Left forelimb (tissue), 1 donor: ENCODE data around the gene JAG2.

Source experiments
- DNase-seq: peaks from one replicate; pipeline ENCODE4 v3.0.0-alpha.2; 2018; ENCODE audit warnings: low spot score

JAG2 gene

DNA sequence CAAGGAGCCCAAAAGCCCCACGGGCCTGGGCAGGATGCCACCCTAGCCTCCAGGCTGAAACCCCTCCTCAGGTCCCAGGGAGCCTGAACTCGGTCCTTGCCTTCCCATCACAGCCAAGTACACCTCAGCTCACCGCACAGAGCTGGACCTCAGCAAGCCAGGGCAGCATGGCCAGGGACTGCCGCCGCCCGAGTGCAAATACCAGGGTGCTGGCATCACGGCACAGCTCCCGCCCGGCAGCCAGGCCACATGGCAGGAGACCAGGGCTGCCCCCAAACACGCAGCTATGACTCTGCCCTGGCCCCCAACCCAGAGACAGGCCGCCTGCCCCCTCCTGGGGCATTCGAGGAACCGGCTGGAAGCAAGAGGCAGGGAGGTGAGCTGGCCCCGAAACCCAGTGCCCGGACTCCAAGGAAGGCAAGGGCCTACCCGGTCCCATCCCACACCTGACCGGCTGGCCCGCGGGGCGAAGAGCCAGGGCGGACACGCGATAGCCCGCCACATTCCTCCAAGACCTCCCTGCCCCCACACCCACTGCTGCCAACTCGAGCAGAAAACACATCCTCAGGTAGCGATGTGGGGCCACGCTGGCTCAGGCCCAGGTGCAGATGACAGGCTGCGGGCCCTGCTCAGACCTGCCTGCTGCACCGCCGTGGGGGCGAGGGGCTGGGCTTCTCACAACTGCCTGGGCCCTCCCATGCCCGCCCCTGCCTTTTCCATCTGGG lies 2.7 kb downstream of the JAG2 start:
- no peak for DNase-seq

DNA sequence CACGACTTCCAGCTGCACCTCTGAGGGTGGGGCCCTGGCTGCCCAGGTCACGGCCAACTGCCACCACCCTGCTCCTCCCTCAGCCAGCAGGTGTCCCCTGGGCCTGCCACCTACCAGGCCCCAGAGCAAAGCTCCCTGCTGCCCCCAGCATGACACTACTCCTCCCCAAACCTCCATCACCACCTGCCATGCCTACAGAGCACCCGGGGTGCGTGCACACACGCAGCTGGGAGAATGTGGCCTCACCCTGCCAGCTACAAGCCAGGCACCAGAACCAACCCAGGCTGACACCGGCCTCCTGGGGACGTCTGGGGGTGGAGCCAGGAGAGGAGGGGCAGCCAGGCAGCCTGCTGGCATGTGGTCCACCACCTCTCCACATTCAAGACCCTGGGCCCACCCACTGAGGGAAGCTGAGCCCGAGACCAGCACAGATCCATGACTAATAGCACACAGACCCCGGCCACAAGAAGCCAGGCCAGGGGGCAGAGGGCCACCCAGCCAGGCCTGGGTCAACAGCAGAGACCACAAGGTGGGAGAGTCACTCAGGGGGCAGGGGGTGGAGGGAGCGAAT lies 3.4 kb downstream of the JAG2 start:
- DNase-seq = no peak

DNA sequence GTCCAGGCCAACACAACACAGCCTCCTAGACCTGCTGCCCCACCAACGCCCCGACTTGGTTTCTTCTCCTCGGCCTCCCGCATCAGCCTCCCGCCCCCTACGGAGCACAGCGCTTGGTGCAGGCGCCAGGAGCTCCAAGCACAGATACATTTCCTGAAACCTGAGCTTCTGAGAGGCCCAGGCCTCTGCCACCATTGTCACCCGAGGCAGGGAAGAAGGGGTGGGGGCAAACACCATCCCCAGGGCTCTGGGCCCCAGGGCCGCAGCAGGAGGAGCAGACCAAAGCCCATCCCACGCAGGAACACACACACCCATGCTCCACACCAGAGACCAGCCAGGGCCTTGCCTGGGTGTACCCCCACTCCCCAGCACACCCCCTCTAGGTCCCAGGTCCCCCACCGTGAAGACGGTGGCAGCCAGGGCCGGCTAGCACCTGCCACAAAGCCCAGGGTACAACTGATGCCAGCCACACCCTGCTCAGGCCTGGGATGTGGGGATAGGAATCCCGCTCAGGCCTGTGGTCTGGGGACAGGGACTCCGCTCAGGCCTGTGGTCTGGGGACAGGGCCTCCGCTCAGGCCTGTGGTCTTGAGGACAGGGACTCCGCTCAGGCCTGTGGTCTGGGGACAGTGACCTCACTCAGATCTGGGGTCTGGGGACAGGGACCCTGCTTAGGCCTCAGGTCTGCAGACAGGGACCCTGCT lies 5.4 kb downstream of the JAG2 start:
- DNase-seq = no peak

DNA sequence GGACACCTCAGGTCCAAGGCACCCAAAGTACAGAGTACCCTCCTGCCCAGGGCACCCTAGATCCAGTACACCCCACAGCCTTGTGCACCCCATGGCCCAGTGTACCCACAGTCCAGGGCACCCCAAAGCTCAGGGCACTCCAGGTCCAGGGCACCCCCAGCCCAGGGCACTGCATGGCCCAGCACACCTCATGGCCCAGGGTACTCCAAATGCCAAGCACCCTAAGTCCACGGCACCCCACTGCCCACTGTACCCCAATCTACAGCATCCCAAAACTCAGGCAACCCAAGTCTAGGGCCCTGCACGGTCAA lies 6.0 kb downstream of the JAG2 start:
- DNase-seq = no peak

DNA sequence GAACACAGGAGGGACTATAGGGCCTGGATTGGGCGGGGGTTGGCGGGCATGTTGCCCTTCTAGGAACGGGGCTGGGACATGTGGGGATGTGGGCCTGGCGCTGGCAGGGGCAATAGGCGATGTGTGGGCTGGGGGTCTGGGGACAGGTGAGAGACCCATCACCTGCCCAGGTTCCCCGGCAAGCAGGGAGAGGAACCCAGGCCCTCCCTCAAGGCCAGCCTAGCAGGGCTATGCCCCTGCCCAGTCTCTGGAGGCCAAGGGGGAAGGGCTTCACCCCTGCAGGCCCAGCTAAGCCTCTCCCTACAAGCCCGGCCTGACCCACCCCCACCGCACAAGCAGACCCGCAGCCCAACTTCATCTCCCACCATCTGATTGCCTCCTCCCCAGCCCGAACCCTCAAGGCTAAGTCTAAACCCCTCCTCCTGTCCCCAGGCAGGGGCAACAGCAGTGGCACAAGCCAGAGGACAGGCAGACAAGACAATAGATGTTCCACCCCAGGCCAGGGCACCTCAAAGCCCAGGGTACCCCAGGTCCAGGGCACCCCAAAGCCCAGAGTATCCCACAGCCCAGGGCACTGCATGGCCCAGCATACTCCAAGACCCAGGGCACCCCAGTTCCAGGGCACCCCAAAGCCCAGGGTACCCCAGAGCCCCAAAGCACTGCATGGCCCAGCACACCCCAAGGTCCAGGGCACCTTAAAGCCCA lies 6.5 kb downstream of the JAG2 start:
- DNase-seq = peak; percentile 83

DNA sequence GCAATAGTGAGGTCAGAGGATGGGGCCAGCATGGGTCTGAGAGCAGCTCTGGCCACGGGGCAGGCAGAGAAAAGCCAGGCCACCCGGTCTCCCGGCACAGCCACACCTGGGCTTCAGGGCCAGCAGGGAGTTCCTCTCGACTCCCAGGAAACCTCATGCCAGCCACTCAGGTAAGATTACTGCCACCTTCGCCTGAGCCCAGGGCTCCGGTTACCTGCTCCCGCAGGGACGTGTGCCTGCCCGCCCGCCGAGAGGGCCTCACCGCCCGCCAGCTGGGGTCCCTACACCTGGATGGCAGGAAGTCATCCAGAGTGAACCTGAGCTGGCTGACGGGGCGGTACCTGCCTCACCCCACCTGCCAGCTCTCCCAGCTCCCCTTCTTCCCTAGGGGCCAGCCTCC lies 7.3 kb downstream of the JAG2 start:
- DNase-seq = no peak

DNA sequence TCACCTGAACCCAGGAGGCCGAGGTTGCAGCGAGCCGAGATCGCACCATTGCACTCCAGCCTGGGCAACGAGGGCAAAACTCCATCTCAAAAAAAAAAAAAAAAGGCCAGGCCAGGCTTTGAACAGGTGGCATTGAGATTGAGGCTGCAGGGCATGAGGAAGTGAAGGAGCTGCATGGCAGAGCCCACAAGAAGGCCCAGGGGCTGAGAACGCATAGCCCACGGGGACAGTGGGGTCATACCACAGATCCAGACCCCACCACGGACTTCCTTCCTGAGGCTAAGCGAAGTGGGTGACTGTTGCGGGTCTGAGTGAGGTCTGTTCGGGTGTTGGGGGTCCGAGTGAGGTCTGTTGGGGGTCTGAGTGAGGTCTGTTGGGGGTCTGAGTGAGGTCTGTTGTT lies 7.8 kb downstream of the JAG2 start:
- DNase-seq = no peak

DNA sequence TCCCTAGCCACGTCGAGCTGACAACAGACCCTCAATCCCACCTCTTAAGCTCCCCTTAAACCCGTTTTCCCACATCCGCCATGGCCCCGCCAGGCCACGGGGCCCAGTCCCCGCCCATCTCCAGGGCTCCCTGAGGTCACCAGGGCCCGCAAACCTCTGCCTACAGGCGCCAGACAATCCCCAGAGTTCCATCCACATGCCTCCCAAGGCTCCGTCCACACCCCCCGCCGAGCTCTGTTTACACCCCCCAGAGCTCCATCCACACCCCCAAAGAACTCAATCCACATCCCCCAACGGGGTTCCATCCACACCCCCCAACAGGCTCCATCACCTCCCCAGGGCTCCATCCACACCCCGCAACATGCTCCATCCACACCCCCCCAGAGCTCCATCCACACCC lies 9.2 kb downstream of the JAG2 start:
- DNase-seq = no peak

DNA sequence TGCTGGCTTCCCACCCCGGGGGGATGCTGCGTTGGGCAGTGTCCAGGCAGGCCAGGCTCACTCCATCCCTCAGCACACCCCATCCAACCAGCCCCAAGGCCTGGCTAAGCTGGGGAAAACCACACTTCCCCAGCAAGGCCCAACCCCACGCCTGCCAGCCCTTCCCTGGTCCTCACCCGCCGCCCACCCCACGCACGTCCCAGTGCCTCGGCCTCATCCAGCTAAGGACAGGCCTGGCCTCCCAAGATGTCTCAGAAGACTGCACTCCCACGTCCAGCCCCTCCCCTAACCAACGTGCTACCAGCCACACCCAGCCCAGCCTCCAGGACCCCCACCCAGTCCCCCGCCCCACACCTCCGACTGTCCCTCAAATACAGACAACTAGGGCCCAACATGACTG lies 9.8 kb downstream of the JAG2 start:
- DNase-seq = no peak

DNA sequence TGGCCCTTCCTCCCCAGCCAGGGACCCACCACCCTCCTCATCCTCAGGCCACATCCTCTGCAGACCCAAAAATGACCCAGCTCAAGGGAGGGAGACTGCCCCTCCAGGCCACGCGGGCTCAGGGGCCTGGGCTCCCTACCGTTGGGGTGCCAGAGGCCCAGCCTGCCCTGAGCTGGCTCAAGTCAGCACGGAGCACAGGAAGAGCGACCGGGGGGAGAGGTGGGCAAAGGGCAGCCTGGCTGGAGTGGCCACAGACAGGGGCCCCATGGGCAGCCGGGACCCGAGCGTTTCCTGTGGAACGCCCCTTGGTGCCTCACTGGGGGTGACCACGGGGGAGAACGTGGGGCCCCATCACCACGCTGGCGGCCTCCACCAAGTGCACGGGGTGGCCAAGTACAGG lies 10.7 kb downstream of the JAG2 start:
- no peak for DNase-seq

DNA sequence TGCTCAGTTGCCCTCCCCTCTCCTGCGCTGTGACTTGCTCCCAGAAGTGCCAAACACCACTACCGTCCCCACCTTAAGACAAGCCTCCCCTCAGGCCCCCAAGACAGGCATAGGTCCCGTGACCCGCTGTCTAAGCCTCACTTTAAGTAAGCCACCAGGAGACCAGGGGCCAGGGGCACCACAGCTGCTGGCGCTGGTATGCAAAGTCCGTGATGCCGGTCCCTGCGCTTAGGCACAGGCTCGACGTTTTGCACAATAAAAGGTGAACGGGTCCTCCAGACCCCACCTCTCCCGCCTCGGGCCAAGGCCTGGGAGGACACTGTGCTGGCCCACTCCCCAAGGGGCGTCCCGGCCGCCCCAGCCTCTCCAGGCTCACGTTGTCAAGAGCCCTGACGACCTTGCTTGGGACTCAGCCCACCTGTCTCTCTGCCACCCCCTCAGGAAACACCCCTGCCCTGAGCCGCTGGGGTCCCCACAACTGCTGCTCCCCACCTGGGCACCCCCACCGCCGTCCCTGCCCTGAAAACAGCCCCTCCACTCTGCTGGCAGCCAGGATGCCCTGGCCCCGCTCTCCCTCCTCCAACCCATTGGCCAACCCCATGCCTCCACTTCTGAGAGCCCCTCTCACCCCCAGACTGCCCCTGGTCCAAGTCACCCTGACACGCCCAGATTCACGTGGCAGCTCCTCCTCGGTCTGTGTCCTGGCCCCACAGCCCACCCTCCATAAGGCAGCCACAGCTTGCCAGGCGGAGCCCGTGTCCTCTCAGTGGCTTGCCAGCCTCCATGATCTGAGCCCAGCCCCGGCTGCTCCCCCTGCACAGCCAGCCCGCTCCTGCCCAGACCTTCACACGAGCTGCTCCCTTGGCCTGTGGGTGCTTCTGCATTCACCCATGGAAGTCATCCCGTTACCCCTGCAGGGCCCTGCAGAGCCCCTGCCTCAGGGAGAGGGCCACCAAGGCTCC lies 11.9 kb downstream of the JAG2 start:
- DNase-seq = no peak

DNA sequence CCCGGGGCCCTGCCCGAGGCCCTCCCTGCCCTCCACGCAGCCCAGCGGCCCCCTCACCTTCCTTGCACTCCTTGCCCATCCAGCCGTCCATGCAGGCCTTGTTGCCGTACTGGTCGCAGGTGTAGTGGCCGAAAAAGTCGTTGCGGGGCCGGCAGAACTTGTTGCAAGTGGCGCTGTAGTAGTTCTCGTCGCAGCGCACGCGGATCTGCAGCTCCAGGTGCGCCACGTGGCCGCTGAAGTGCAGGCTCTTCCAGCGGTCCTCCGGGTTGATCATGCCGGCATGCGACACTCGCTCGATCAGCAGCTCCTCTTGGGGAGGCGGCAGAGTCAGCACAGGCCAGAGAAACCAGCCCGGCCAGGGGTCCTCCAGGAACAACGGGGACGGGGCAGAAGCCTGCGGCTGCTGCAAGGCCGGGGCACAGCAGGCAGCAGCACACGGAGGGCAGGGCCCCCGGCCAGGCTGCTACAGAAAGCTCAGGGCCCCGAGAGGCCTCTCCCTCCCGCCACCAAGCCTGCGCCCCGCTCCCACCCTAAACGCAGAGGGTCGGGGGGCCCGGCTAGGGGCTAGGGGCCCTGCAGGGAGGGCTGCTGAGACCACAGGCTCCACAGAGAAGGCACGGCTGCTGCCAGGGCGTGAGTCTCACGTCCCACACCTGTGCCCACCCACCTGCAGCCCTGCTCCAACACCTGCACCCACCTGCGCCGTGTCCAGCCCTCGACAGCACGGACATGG lies 12.7 kb downstream of the JAG2 start:
- DNase-seq = no peak

DNA sequence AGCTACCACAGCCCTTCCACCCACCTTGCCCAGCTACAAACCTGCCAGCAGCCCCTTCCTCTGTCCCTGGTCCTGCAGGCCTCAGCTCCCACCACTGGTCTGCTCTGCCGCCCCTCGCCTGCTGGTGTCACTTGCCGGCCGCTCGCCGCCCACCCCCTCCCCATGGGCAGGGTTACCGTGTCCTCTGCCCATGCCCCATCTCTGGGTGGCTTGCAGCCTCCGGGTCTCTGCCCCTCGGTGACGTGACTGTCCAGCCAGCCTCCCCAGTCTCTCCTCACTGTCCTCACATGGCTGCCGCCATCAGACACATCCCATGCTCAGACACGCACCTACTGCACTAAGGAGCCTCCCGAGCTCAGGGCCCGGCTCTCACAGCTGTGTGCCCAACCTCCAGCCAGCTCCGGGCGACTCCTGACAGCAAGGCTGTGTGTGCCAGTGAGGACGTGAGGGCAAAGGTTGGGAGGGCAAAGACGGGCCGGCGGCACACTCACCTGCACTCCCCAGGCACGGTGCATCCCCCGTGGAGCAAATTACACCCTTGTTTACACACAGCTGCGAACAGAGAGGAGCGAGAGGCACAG lies 13.4 kb downstream of the JAG2 start:
- no peak for DNase-seq

DNA sequence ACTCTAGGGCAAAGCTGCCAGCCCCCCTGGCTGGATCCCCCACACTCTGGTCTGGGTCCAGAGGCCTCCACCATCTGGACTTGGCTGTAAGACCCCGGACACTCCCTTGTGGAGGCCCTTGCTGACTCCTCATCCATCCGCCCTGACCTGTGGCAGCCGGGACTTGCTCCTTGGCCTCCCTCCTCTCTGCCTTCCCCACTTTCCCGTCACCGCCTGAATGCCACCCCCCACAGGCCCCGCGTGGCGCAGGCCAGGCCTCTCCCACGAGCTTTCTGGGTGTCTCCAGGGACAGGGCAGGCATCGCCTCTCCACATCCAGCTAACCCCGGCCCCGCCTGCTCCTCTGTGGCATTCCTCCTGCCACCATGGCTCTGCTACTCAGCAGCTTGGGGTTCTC lies 14.1 kb downstream of the JAG2 start:
- DNase-seq = no peak

DNA sequence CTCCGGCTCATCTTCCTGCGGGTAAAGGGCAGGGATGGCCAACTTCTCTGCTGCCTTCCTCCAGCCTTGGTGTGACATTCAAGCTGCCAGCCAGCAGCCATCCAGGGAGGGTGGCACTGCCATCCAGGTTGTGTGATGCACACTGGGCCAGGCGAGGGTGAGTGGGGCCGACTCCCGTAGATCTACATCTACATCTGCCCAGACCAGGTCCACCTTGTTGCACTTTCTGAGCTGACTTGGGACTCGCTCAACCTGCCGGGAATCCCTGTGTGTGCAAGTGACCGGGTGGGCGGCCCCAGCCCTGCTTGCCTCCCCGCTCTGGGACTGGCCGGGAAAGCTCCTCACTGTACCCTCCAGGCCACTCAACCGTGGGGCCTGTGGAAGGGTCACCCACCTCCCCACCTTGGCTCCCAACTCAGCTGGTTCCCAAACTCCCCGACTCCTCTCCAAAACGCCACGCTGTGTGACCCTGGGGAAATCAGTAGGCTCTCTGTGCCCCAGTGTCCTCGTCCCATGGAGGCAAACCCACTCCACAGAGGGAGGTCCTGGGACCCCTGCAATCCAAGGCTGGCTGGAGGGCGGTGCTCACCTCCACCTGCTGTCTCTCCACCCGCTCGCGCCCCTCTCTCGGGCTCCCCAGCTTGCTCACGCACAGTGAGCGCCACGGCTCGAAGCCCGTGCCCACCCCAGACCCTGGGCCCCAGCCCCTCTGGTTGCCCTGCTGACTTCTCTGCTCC lies 14.7 kb downstream of the JAG2 start:
- no peak for DNase-seq

DNA sequence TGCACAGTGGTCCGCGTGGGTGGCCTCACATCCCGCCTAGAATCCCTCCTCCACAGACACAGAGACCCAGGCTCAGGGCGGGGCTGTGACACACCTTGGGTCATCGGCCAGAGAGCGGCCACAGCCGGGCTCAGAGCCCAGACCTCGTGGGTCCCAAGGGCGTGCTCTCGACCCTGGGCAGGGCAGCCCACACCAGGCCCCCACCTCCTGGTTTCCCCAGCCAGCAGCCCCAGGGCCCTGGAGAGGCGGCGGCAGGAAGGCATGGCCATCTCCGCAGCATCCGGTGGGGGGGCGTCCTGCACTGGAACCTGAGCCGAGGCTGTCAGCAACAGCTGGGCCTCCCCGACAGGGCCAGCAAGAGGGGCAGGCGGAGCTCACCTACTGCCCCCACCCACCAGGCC lies 15.2 kb downstream of the JAG2 start:
- DNase-seq = no peak

DNA sequence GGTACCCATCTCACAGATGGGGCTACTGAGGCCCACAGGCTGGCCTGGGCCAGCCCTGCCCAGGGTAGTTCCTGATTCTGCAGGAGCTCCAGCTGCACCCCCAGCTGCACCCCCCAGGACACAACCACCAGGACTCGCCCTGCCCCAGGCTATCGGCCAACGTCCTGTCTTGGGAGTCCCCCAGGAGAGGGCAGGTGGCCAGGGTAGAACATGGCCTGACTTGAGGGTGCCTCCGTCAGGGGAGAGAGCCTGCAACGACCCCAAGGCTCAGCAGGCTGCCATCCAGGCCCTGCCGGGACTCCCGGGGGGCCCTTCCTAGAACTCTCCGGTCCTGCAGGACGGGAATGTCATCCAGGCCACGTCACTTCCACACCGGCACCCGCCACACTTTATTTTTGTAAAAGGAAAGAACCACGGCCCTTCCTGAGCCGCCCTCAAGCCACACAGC lies 15.8 kb downstream of the JAG2 start:
- no peak for DNase-seq

DNA sequence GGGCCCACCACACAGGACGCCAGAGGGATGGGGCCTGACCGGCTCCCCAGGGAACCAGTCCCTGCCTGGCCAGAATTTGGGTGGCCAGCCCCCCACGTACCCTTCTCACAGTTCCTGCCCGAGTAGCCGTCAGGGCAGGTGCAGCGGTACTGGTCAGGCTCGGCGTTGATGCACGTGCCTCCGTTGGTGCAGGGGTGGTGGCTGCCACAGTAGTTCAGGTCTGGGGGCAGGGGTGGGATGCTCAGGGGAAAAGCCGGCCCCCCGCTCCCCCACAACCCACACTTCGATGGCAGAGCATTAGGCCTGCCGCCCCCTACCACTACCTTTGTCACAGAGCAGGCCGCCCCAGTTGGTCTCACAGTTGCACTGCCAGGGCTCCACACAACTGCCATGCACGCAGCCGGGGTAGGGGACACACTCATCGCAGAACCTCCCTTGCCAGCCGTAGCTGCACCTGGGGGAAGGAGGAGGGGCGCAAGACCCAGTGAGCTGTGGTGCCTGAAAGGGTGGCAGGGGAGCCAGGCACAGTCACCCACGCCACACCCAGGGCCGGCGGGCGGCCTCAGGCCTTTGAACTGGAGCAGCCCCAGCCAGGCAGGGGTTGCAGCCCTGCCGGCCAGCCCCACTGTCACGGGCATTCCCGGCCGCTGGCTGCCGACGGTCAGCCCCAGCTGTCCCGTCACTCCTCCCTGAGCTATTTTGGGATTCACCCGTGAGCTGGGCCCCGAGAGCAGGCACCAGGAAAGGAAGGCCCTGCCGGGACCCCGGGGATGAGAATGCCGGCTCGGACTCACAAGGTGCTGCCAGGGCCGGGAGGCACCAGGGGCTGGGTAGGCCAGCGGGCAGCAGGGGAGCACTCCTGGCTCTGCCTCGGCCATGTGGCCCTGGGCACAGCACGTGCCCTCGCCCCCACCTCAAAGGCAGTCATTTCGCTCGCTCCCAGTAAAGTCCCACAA lies 16.5 kb downstream of the JAG2 start:
- DNase-seq = no peak
